ENCODE results near the gene RPL15. TPM values are rescaled to one million over a fixed set of nuclear protein-coding genes. Genes with fewer than 3 reads are reported as not detected.

RPL15 gene
- total and polyA plus RNA-seq, 2 of the 13 experiments (the other 11 are each of a cell fraction or from before 2014, with no cell fraction given) = 1,297 to 3,693 TPM

- TF ChIP-seq MAZ (IDR thresholded peaks at IDR 0.05; ENCODE audit: borderline replicate concordance, low read depth, low read length) = peak; percentile 66; the same call in 1 of the 2 replicates
- no peak for TF ChIP-seq MAZ (CRISPR knock-in tag; IDR thresholded peaks at IDR 0.05; ENCODE audit: low read depth)
- TF ChIP-seq HMGXB4 (CRISPR knock-in tag; IDR thresholded peaks at IDR 0.05; ENCODE audit: borderline replicate concordance in 1 of 2, low read depth in 1 of 2) = no peak
- TF ChIP-seq ZNF33B (CRISPR knock-in tag; IDR thresholded peaks at IDR 0.05) = no peak
- no peak for TF ChIP-seq ZBTB37 (CRISPR knock-in tag; IDR thresholded peaks at IDR 0.05)
- peak; percentile 17 for TF ChIP-seq YEATS4 (CRISPR knock-in tag; IDR thresholded peaks at IDR 0.05; ENCODE audit: borderline replicate concordance)
- TF ChIP-seq ARID4A (CRISPR knock-in tag; IDR thresholded peaks at IDR 0.05; ENCODE audit: borderline replicate concordance) = 0 out of 2 replicates have a peak, but pooled peaks have one; percentile 49
- TF ChIP-seq MTA1 (CRISPR knock-in tag; IDR thresholded peaks at IDR 0.05; ENCODE audit: borderline replicate concordance) = no peak
- TF ChIP-seq ELF4 (CRISPR knock-in tag; IDR thresholded peaks at IDR 0.05; ENCODE audit: borderline replicate concordance) = no peak
- no peak for TF ChIP-seq ZFP36L2 (CRISPR knock-in tag; IDR thresholded peaks at IDR 0.05)
- 0 out of 2 replicates have a peak, but pooled peaks have one; percentile 38 for TF ChIP-seq ZNF512B (CRISPR knock-in tag; IDR thresholded peaks at IDR 0.05; ENCODE audit: borderline replicate concordance)
- TF ChIP-seq ZC3H4 (CRISPR knock-in tag; IDR thresholded peaks at IDR 0.05; ENCODE audit: borderline replicate concordance) = no peak
- no peak for TF ChIP-seq IRF9 (CRISPR knock-in tag; IDR thresholded peaks at IDR 0.05; ENCODE audit: borderline replicate concordance)
- peak; percentile 40 to 56 for TF ChIP-seq POLR2A (IDR thresholded peaks at IDR 0.05; ENCODE audit: insufficient read depth in 1 of 2, low read depth in 2 of 2, low read length in 2 of 2)
- peak; percentile 58; the same call in 1 of the 2 replicates for TF ChIP-seq POLR2G (IDR thresholded peaks at IDR 0.05; ENCODE audit: low read depth, low read length)
- TF ChIP-seq POLR2AphosphoS5 (IDR thresholded peaks at IDR 0.05; ENCODE audit: low read depth, low read length) = peak; percentile 29; the same call in 1 of the 2 replicates
Measured at GRCh38 chr3:23944861-23945662, 28.1 kb downstream of the RPL15 start, which contains the start of gene NR1D2 (continued).
